ENCODE results near the gene GRM6. TPM values are rescaled to one million over a fixed set of nuclear protein-coding genes. Genes with fewer than 3 reads are reported as not detected.
A peak's percentile ranks its signal among the peaks of the same experiment; 100 is the strongest.

The GRM6 gene
- total RNA-seq, 4 donors from 2014 or later = not detected

- peak in 1 of 2 donors; percentile 59 for DNase-seq (ENCODE audit: low spot score in 2 of 2)
- TF ChIP-seq CTCF (IDR thresholded peaks at IDR 0.05) = no peak
- no peak for TF ChIP-seq POLR2A (IDR thresholded peaks at IDR 0.05)
- no peak overlapping the region for H3K4me3 ChIP-seq (ENCODE audit: low read depth, poor library complexity, severe bottlenecking)
- WGBS, 2 donors = 63 to 65% methylated on average over 20 of the region's 20 CpGs
- intact Hi-C loops (cut with DNase I; ENCODE audit: low total_unique reads) = no loop called here
Observed at GRCh38 chr5:178993236-178993765, 1.8 kb downstream of the GRM6 start.

GRCh38 chr5:178992291-178992895 is 2.7 kb downstream of the GRM6 start:
- intact Hi-C loops (cut with DNase I; ENCODE audit: low total_unique reads) = no loop called here
- WGBS, 2 donors = 55 to 59% methylated on average over 9 of the region's 9 CpGs
- peak in 1 of 2 donors; percentile 65 for DNase-seq (ENCODE audit: low spot score in 2 of 2)
- H3K4me3 ChIP-seq (ENCODE audit: low read depth, poor library complexity, severe bottlenecking) = no peak overlapping the region
- no peak for TF ChIP-seq CTCF (IDR thresholded peaks at IDR 0.05)
- TF ChIP-seq POLR2A (IDR thresholded peaks at IDR 0.05) = no peak

DNA sequence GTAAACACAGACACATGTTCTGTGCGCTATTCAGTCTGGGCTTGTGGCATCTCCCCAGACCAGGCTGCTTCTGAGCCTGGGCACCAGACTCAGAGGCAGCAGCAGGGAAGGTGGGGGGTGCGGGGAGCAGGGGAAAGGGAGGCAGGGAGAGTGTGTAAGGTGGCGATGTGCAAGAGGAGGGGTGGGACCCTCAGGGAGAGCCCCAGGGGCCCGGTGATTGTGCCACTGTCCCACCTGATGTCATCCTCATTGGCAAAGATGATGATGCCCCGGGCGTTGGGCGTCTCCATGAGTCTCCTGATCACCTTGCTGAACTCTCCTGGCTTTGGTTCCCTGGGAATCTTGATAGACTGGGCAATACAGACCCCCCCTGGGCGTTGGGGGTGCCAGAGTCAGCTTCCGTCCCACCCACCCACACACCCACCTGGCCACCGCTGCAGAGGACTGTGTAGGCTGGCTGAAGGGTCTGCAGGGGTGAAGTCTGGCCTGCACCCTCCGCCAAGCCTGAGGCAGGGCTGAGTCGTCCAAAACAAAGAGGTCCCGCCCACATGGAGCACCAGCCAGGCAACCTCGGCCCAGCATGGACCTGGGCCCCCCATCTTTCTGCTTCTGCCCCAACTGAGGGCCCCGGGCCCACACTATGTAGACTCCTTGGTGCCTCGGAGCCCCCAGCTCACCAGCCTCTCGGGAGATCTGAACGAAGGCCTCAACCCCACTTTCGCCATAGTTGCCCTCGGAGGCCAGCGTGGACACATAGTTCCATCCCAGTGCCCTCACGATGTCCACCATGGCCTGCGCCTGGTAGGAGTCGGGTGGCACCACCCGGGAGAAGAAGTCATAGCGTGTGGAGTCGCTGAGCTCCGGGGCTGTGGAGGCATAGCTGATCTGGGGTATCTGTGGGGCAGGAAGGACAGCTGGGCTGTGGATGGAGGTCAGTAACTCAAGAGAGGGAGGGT is 3.7 kb downstream of the GRM6 start:
- WGBS, 2 donors = 88 to 92% methylated on average over 22 to 25 of the region's 28 CpGs
- peak in 1 of 2 donors; percentile 80 for DNase-seq (ENCODE audit: low spot score in 2 of 2)
- TF ChIP-seq CTCF (IDR thresholded peaks at IDR 0.05) (no peak), POLR2A (IDR thresholded peaks at IDR 0.05) (no peak)
- intact Hi-C loops (cut with DNase I; ENCODE audit: low total_unique reads) = no loop called here
- H3K4me3 ChIP-seq (ENCODE audit: low read depth, poor library complexity, severe bottlenecking) = no peak overlapping the region

DNA sequence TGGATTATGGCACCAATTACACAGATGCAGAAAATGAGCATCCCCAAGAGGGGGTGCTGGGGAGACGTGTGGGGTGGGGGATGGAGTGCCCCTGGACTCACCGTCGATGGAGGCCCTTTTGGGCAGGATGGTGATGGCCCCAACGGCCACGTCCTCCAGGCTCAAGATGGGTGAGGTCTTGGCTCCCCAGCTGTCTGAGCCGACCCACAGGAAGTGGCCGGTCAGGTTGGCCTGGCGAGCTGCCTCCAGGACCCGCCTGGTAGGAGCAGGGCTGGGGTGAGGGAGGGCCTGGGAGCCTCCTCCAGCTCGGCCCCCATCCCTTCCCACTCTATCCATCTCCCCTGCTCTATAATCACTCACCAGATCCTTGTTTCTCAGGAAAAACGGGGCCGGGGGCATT is 4.6 kb downstream of the GRM6 start:
- peak in 1 of 2 donors; percentile 68 for DNase-seq (ENCODE audit: low spot score in 2 of 2)
- intact Hi-C loops (cut with DNase I; ENCODE audit: low total_unique reads) = no loop called here
- WGBS, 2 donors = 79 to 87% methylated on average over 8 to 12 of the region's 12 CpGs
- H3K4me3 ChIP-seq (ENCODE audit: low read depth, poor library complexity, severe bottlenecking) = no peak overlapping the region
- no peak for TF ChIP-seq CTCF (IDR thresholded peaks at IDR 0.05)
- TF ChIP-seq POLR2A (IDR thresholded peaks at IDR 0.05) = no peak

DNA sequence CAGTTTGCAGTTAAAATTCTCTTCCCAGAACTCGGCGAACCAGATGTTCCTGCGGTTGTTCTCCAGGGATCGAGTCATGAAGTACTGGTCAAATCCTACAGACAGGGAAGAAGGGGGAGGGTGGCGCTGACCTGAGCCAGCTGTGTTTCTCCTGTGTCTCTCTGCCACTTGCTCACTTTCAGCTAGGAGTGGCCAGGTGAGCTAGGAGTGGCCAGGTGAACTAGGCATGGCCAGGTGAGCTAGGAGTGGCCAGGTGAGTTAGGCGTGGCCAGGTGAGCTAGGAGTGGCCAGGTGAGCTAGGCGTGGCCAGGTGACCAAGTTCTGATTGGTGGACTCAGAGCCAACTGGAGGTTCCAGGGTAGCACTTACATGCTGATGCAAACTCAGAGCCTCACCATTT is 5.8 kb downstream of the GRM6 start:
- intact Hi-C loops (cut with DNase I; ENCODE audit: low total_unique reads) = no loop called here
- TF ChIP-seq CTCF (IDR thresholded peaks at IDR 0.05) (no peak), POLR2A (IDR thresholded peaks at IDR 0.05) (no peak)
- peak in 1 of 2 donors; percentile 48 for DNase-seq (ENCODE audit: low spot score in 2 of 2)

More for the DNA sequence above, 5.8 kb downstream of the GRM6 start:
- no peak overlapping the region for H3K4me3 ChIP-seq (ENCODE audit: low read depth, poor library complexity, severe bottlenecking)
- 88 to 89% methylated on average over 7 of the region's 7 CpGs for WGBS, 2 donors
